ENCODE results near the gene OTOP1. TPM values are rescaled to one million over a fixed set of nuclear protein-coding genes. Genes with fewer than 3 reads are reported as not detected.
"Not testable (repeated sequence)": the region's sequence is repeated elsewhere in the genome, so short reads cannot be mapped to it uniquely, and the experiment has no call there.

OTOP1 gene
- total RNA-seq, 1 donor from 2014 or later: not detected

GRCh38 chr4:4254666-4255065 is 27.9 kb upstream of the OTOP1 start:
- no peak for DNase-seq (ENCODE audit: low read depth)
- H3K79me2 ChIP-seq (ENCODE audit: insufficient read depth, low read length): no peaks in the 10 kb centered on the region
- no peak overlapping the region for H2AFZ ChIP-seq (ENCODE audit: low read depth, low read length)
- Mint-ChIP-seq H3K36me3 (ENCODE audit: low read depth, unreplicated experiment) (no peaks in the 10 kb centered on the region), H3K4me3 (ENCODE audit: unreplicated experiment) (no peak overlapping the region), H3K9me3 (ENCODE audit: unreplicated experiment) (no peaks in the 10 kb centered on the region), H3K4me1 (ENCODE audit: low read depth, unreplicated experiment) (no peaks in the 10 kb centered on the region), H3K27ac (ENCODE audit: unreplicated experiment) (no peak overlapping the region), H3K27me3 (ENCODE audit: low read depth, unreplicated experiment) (peaks cover 14% of the 10 kb centered on the region)
- no peaks in the 10 kb centered on the region for H4K20me1 ChIP-seq (ENCODE audit: insufficient read depth, low read length)
- no peaks in the 10 kb centered on the region for H3K36me3 ChIP-seq (ENCODE audit: insufficient read depth, low read length)
- no peaks in the 10 kb centered on the region for H3K4me1 ChIP-seq (ENCODE audit: insufficient read depth, low read length)
- H3K4me3 ChIP-seq (ENCODE audit: insufficient read depth, low read depth, low read length): no peak overlapping the region
- H3K27ac ChIP-seq (ENCODE audit: low read depth, low read length): no peak overlapping the region
- H3K27me3 ChIP-seq (ENCODE audit: insufficient read depth, low read length): peaks cover 22% of the 10 kb centered on the region
- TF ChIP-seq, protein P1, sequence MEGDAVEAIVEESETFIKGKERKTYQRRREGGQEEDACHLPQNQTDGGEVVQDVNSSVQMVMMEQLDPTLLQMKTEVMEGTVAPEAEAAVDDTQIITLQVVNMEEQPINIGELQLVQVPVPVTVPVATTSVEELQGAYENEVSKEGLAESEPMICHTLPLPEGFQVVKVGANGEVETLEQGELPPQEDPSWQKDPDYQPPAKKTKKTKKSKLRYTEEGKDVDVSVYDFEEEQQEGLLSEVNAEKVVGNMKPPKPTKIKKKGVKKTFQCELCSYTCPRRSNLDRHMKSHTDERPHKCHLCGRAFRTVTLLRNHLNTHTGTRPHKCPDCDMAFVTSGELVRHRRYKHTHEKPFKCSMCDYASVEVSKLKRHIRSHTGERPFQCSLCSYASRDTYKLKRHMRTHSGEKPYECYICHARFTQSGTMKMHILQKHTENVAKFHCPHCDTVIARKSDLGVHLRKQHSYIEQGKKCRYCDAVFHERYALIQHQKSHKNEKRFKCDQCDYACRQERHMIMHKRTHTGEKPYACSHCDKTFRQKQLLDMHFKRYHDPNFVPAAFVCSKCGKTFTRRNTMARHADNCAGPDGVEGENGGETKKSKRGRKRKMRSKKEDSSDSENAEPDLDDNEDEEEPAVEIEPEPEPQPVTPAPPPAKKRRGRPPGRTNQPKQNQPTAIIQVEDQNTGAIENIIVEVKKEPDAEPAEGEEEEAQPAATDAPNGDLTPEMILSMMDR (IDR thresholded peaks at IDR 0.05; ENCODE audit: insufficient read depth, low read depth, low read length): no peak
- TF ChIP-seq EZH2 (IDR thresholded peaks at IDR 0.05; ENCODE audit: insufficient read depth, low read length): no peak
- H3K9ac ChIP-seq (ENCODE audit: low read length): no peak overlapping the region
- FAIRE-seq: no peak
- no peak overlapping the region for H3K4me2 ChIP-seq (ENCODE audit: low read length)
- H3K9me3 ChIP-seq (ENCODE audit: insufficient read depth, low read depth, low read length): no peaks in the 10 kb centered on the region

DNA sequence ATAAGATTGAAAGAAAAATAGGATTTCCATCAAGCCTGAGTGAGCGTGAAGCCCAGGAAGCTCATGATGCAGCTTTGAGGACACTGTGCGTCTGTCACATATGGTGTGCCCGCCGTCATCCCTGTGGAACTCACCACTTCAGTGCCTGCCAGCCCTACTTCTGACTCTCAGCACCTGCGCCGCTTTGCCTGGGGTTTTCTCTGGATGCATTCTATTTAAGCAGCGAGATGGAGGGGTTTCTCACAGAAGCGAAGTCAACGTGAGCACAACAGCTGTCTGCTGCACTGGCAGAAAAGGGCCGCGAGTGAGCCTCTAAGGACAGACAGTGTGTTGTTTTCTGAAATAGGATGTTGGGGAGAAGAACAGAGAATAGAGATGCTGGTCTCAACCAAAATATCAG is 27.5 kb upstream of the OTOP1 start:
- no peaks in the 10 kb centered on the region for H3K36me3 Mint-ChIP-seq (ENCODE audit: low read depth, unreplicated experiment)
- Histone ChIP-seq H3K27me3 (ENCODE audit: insufficient read depth, low read length) (peaks cover 20% of the 10 kb centered on the region), H3K4me2 (ENCODE audit: low read length) (no peak overlapping the region), H4K20me1 (ENCODE audit: insufficient read depth, low read length) (no peaks in the 10 kb centered on the region), H2AFZ (ENCODE audit: low read depth, low read length) (no peak overlapping the region), H3K4me1 (ENCODE audit: insufficient read depth, low read length) (peaks cover under 1% of the 10 kb centered on the region), H3K79me2 (ENCODE audit: insufficient read depth, low read length) (no peaks in the 10 kb centered on the region), H3K9ac (ENCODE audit: low read length) (no peak overlapping the region), H3K9me3 (ENCODE audit: insufficient read depth, low read depth, low read length) (no peaks in the 10 kb centered on the region), H3K4me3 (ENCODE audit: insufficient read depth, low read depth, low read length) (no peak overlapping the region), H3K36me3 (ENCODE audit: insufficient read depth, low read length) (no peaks in the 10 kb centered on the region), H3K27ac (ENCODE audit: low read depth, low read length) (no peak overlapping the region)
- H3K4me3 Mint-ChIP-seq (ENCODE audit: unreplicated experiment): no peak overlapping the region
- peaks cover under 1% of the 10 kb centered on the region for H3K4me1 Mint-ChIP-seq (ENCODE audit: low read depth, unreplicated experiment)
- FAIRE-seq (no peak), DNase-seq (ENCODE audit: low read depth) (no peak)
- TF ChIP-seq, protein P1 (IDR thresholded peaks at IDR 0.05; ENCODE audit: insufficient read depth, low read depth, low read length): no peak
- TF ChIP-seq EZH2 (IDR thresholded peaks at IDR 0.05; ENCODE audit: insufficient read depth, low read length): no peak
- peaks cover 14% of the 10 kb centered on the region for H3K27me3 Mint-ChIP-seq (ENCODE audit: low read depth, unreplicated experiment)
- H3K27ac Mint-ChIP-seq (ENCODE audit: unreplicated experiment): no peak overlapping the region
- H3K9me3 Mint-ChIP-seq (ENCODE audit: unreplicated experiment): no peaks in the 10 kb centered on the region

- Histone ChIP-seq H3K27me3 (ENCODE audit: insufficient read depth, low read length) (peaks cover 6% of the 10 kb centered on the region), H2AFZ (ENCODE audit: low read depth, low read length) (no peak overlapping the region), H3K9me3 (ENCODE audit: insufficient read depth, low read depth, low read length) (no peaks in the 10 kb centered on the region), H3K36me3 (ENCODE audit: insufficient read depth, low read length) (peaks cover 6% of the 10 kb centered on the region), H3K9ac (ENCODE audit: low read length) (no peak overlapping the region), H3K79me2 (ENCODE audit: insufficient read depth, low read length) (peaks cover 12% of the 10 kb centered on the region), H3K4me1 (ENCODE audit: insufficient read depth, low read length) (peaks cover 13% of the 10 kb centered on the region), H4K20me1 (ENCODE audit: insufficient read depth, low read length) (no peaks in the 10 kb centered on the region), H3K4me3 (ENCODE audit: insufficient read depth, low read depth, low read length) (no peak overlapping the region), H3K27ac (ENCODE audit: low read depth, low read length) (no peak overlapping the region), H3K4me2 (ENCODE audit: low read length) (no peak overlapping the region)
- DNase-seq (ENCODE audit: low read depth) (no peak), FAIRE-seq (no peak)
- Mint-ChIP-seq H3K36me3 (ENCODE audit: low read depth, unreplicated experiment) (peaks cover 5% of the 10 kb centered on the region), H3K9me3 (ENCODE audit: unreplicated experiment) (no peaks in the 10 kb centered on the region), H3K27ac (ENCODE audit: unreplicated experiment) (no peak overlapping the region), H3K4me3 (ENCODE audit: unreplicated experiment) (peak overlapping the region; percentile 54), H3K27me3 (ENCODE audit: low read depth, unreplicated experiment) (peaks cover 5% of the 10 kb centered on the region), H3K4me1 (ENCODE audit: low read depth, unreplicated experiment) (peaks cover 7% of the 10 kb centered on the region)
- TF ChIP-seq, protein P1 (IDR thresholded peaks at IDR 0.05; ENCODE audit: insufficient read depth, low read depth, low read length): no peak
- no peak for TF ChIP-seq EZH2 (IDR thresholded peaks at IDR 0.05; ENCODE audit: insufficient read depth, low read length)
These were observed 23.1 kb upstream of the OTOP1 start for GRCh38 chr4:4249866-4250265.

DNA sequence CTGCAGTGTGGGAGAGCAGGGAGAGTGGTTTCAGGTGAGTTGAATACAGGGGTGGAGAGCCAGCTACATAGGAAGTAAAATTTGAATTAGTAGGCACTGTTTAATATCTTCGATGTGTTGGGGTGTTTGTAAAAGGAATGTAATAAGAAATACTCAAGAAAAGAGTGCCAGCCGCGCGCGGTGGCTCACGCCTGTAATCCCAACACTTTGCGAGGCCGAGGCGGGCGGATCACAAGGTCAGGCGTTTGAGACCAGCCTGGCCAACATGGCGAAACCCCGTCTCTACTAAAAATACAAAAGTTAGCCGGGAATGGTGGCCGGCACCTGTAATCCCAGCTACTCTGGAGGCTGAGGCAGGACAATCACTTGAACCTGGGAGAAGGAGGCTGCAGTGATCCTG is 22.6 kb upstream of the OTOP1 start:
- peaks cover 13% of the 10 kb centered on the region for H3K4me1 ChIP-seq (ENCODE audit: insufficient read depth, low read length)
- H4K20me1 ChIP-seq (ENCODE audit: insufficient read depth, low read length); H3K9me3 ChIP-seq (ENCODE audit: insufficient read depth, low read depth, low read length); H3K4me3 ChIP-seq (ENCODE audit: insufficient read depth, low read depth, low read length); H3K27ac ChIP-seq (ENCODE audit: low read depth, low read length); H3K27ac Mint-ChIP-seq (ENCODE audit: unreplicated experiment); H3K27me3 ChIP-seq (ENCODE audit: insufficient read depth, low read length); FAIRE-seq; DNase-seq (ENCODE audit: low read depth); H3K9ac ChIP-seq (ENCODE audit: low read length); H3K27me3 Mint-ChIP-seq (ENCODE audit: low read depth, unreplicated experiment); H2AFZ ChIP-seq (ENCODE audit: low read depth, low read length); H3K4me1 Mint-ChIP-seq (ENCODE audit: low read depth, unreplicated experiment); H3K36me3 Mint-ChIP-seq (ENCODE audit: low read depth, unreplicated experiment); H3K9me3 Mint-ChIP-seq (ENCODE audit: unreplicated experiment); H3K36me3 ChIP-seq (ENCODE audit: insufficient read depth, low read length): not testable (repeated sequence)
- peaks cover 12% of the 10 kb centered on the region for H3K79me2 ChIP-seq (ENCODE audit: insufficient read depth, low read length)
- peak overlapping the region; percentile 98 for H3K4me2 ChIP-seq (ENCODE audit: low read length)
- peak overlapping the region; percentile 88 for H3K4me3 Mint-ChIP-seq (ENCODE audit: unreplicated experiment)

Measured in astrocyte (in vitro differentiated cells and primary cell).